ENCODE measurements around the gene HGFAC.

HGFAC gene

GRCh38 chr4:3466691-3467600, 25.2 kb downstream of the HGFAC start:
- no peak for DNase-seq (ENCODE audit: low read depth)
- no peak for TF ChIP-seq CTCF (IDR thresholded peaks at IDR 0.05; ENCODE audit: insufficient read depth, low read depth, low read length, missing control alignments)
- no peak overlapping the region for H3K4me3 ChIP-seq (ENCODE audit: low read length)

- TF ChIP-seq CTCF (IDR thresholded peaks at IDR 0.05; ENCODE audit: insufficient read depth, low read depth, low read length, missing control alignments) = no peak
- DNase-seq (ENCODE audit: low read depth) = no peak
- no peak overlapping the region for H3K4me3 ChIP-seq (ENCODE audit: low read length)
These were observed 25.8 kb downstream of the HGFAC start for GRCh38 chr4:3467601-3468031.

GRCh38 chr4:3468154-3468553, 26.4 kb downstream of the HGFAC start:
- no peak overlapping the region for H3K4me3 ChIP-seq (ENCODE audit: low read length)
- no peak for TF ChIP-seq CTCF (IDR thresholded peaks at IDR 0.05; ENCODE audit: insufficient read depth, low read depth, low read length, missing control alignments)
- DNase-seq (ENCODE audit: low read depth) = no peak

GRCh38 chr4:3468804-3469203, 27.0 kb downstream of the HGFAC start:
- DNase-seq (ENCODE audit: low read depth) = no peak
- H3K4me3 ChIP-seq (ENCODE audit: low read length) = no peak overlapping the region
- TF ChIP-seq CTCF (IDR thresholded peaks at IDR 0.05; ENCODE audit: insufficient read depth, low read depth, low read length, missing control alignments) = no peak

GRCh38 chr4:3469386-3470243, 27.8 kb downstream of the HGFAC start:
- DNase-seq (ENCODE audit: low read depth) = no peak
- no peak overlapping the region for H3K4me3 ChIP-seq (ENCODE audit: low read length)
- no peak for TF ChIP-seq CTCF (IDR thresholded peaks at IDR 0.05; ENCODE audit: insufficient read depth, low read depth, low read length, missing control alignments)

- no peak overlapping the region for H3K4me3 ChIP-seq (ENCODE audit: low read length)
- no peak for TF ChIP-seq CTCF (IDR thresholded peaks at IDR 0.05; ENCODE audit: insufficient read depth, low read depth, low read length, missing control alignments)
These were observed 28.7 kb downstream of the HGFAC start for GRCh38 chr4:3470244-3471097.

More at GRCh38 chr4:3470244-3471097, 28.7 kb downstream of the HGFAC start:
- peak; percentile 71 for DNase-seq (ENCODE audit: low read depth)

Measured in epithelial cell of esophagus (primary cell).